Right lung (tissue), 10 donors: Measurements from ENCODE around the gene CPT1A. TPM values are rescaled to one million over a fixed set of nuclear protein-coding genes. Genes with fewer than 3 reads are reported as not detected.
"Not testable (repeated sequence)": the region's sequence is repeated elsewhere in the genome, so short reads cannot be mapped to it uniquely, and the experiment has no call there.

Experiments used
- DNase-seq, 2 donors: peaks; one replicate each; pipeline ENCODE4 v3.0.0-alpha.2; 2013
- long read RNA-seq, 8 donors: transcript quantifications; one replicate each; lab custom pipeline, GENCODE V29; 2026
- polyA plus RNA-seq, 5 donors: library from polyadenylated mRNA; unstranded; fragments of 120-200 nt; gene quantifications; one replicate each; pipeline versions ENCODE4 v1.2.1 to v1.2.3, GENCODE V29; 2013; ENCODE audit warnings: inconsistent platforms in 1 of 5, low replicate concordance in 1 of 5; ENCODE audit not compliant: insufficient read length in 5 of 5, insufficient read depth in 1 of 5

The CPT1A gene
- polyA plus RNA-seq: 10 to 100 TPM; 24.2 to 32.4 (median 27.1) TPM
- long read RNA-seq, donor 1: 0 reads
- long read RNA-seq, donor 2: 0 reads
- long read RNA-seq, donor 3: 0 reads
- long read RNA-seq, donor 4: 0 reads
- long read RNA-seq, donor 5, partial matches to known transcripts: 0 of 1 reads
- long read RNA-seq, donor 5, other reads (novel, unspliced or antisense): 0 of 1 reads
- long read RNA-seq, donor 6, full-length matches to known transcripts: 1 of 1 reads
- long read RNA-seq, donor 6, partial matches to known transcripts: 0 of 1 reads
- long read RNA-seq, donor 6, other reads (novel, unspliced or antisense): 0 of 1 reads
- long read RNA-seq, donor 7: 0 reads
- long read RNA-seq, donor 8: 0 reads

DNA sequence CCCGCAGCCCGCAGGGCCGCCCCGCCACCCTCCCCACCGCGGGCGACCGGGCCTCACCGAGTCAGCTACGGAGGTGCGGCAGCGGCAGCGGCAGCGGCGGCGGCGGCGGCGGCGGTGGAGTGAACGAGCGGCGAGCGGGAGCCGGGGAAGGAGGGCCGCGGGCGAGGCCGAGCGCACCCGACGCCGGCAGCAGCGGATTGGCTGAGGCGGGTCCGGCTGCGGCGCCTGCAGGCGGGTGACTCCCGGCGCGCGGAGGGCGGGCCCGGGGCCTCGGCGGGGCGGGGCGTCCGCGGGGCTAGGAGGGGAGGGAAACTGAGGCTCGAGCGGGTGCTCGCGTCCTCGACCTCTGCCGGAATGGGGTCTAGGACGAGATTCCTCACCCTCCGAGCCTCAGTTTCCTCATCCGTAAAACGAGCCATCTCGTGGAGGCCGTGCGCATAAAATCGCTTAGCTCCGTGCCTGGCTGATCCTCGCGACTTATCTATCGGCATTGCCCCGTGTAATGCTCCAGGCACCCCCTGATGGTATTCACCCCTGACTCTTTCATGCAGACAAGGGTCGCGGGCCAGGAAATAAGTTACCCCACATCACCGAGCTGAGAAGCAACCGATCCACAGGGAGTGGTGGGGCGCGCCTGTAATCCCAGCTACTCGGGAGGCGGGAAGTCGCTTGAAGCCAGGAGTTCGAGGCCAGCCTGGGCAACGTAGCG lies at the start of gene CPT1A:
Gene CPT1A (minus strand): TSS at position 199 of the 709 bp plus-strand sequence. CDS start 26,442 bp downstream, outside the sequence.
- peak; percentile 52 to 54 for DNase-seq

- DNase-seq: peak; percentile 27 to 38
Observed at GRCh38 chr11:68890490-68891231, 48.9 kb upstream of the CPT1A start.

DNA sequence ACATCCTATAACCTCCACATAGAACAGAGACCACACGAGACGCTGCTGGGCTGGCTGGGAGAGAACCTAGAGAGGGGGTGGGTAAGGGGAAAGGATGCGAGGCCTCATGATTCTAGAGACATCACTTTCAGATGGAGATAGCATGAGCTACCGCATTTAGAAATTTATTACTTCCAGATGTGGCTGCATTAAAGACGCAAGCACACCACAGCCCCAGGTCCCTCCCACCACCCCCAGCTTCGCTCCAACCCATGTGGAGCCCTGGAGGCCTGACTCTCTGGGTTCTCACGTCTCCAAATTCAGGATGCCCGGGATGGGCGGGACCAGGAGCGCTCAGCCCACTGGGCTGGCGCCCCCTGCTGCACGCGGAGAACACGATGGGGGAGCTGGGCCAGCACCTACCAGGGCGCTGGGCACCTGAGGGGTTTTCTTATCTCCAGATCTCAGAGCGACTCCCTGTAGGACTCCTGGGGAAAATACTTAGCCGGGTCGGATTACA lies 48.3 kb upstream of the CPT1A start:
- DNase-seq: peak; percentile 16 to 17

GRCh38 chr11:68884827-68885226 lies 43.1 kb upstream of the CPT1A start:
- not testable (repeated sequence) for DNase-seq

- no peak for DNase-seq
Observed at GRCh38 chr11:68882391-68882790, 40.7 kb upstream of the CPT1A start.

DNA sequence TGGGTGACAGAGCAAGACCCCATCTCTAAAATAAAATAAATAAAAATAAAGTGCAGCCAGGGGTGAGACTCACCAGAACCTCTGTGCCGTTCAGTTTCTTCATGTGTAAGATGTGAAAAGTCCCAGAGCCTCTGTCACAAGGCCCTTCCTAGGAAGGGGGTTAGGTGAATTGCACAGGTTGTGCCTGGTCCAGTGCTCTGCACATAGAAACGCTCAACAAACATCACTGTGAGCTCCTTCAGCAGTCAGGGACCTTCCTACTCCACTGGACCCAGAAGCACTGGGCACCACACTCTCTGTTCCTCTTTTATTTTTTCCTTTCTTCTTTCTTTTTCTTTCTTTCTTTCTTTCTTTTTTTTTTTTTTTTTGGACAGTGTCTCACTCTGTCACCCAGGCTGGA lies 39.6 kb upstream of the CPT1A start:
- no peak for DNase-seq

GRCh38 chr11:68880851-68881250 lies 39.1 kb upstream of the CPT1A start:
- DNase-seq: no peak

DNA sequence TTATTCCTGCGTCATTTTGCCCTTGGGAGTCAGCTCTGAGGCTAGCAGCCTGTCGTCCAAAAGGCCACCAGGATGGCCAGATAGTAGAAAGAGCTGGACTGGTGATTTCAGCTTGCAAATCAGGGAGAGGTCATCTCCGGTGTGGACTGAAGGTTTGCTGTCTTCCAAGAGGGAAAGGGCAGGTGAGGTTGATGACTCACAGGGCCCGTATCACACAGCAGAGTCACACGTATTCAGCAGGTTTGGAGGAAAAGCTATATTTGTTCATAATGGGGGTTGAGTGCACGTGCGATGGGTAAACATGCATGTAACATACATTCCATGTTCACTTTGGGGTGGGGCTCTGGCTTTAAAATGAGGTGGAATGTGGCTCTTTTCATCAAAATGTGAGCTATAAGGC lies 36.3 kb upstream of the CPT1A start:
- DNase-seq: no peak

GRCh38 chr11:68872216-68873003 lies 30.7 kb upstream of the CPT1A start:
- no peak for DNase-seq

- no peak for DNase-seq
Observed at GRCh38 chr11:68870470-68870869, 28.8 kb upstream of the CPT1A start.

DNA sequence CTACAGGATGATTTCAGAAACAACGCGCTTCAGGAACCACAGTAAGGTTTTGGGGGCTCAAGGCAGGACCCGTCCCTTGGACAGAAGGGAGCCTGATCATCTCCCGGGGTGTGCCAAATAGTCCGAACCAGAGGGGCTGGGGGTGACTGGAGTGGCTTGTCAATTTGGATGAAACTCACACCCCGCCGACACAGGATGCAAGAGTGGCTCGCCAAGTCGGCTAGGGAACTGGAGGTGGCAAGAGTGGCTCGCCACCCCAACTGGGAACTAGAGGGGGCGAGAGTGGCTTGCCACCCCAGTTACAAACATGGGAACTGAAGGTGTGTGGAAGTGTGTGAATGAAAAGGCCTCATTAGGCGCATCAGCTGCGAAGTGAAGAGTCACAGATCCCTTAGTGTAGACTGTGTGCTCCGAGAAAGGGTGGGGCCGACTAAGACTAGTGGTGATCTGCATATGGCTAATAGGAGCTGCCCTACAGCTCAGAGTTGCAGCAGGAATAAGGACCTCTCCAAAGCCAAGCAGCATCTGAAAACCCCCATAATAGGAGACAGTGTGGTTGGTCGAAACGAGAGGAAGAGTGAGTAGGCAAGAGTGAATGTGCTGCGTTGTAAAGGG lies 26.6 kb upstream of the CPT1A start:
- no peak for DNase-seq

GRCh38 chr11:68867066-68867465 lies 25.4 kb upstream of the CPT1A start:
- DNase-seq: no peak

DNA sequence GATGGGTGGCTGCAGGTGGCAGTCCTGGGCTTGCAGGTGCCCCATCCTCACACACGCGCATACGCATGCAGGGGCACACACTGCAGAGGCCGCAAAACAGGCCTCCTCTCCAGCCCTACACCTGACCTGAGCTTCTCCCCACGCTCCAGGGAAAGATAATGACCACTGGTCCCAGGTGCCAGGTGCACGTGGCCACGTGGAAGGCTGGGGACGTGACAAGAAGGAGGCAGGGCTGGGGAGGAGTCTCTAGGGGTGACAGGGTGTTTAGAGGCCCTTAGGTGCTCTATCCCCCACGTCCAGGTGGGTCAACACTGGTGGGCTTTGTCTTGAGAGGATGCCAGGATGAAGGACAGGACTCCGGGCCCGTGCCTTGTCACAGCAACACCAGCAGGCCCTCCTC lies 23.5 kb upstream of the CPT1A start:
- no peak for DNase-seq

GRCh38 chr11:68863553-68864265 lies 22.0 kb upstream of the CPT1A start:
- DNase-seq: no peak

DNA sequence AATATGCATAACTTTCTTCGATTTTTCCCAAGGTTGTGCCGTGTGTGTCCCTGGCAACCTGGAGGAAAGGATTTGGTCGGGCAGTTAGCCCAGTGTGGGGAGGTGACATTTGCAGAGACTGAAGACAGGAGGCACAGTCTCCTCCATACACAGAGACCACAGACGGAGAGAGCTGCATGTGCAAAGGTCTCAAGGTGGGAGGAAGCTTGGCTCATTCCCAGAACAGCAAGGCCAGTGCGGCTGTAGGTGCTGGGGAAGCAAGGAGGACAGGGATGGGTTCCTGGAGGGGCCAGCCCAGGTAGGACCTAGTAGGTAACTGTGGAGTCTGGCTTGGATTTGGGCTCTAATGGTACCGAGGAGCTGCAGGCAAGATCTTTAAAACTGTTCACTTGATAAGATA lies 20.7 kb upstream of the CPT1A start:
- DNase-seq: no peak

DNA sequence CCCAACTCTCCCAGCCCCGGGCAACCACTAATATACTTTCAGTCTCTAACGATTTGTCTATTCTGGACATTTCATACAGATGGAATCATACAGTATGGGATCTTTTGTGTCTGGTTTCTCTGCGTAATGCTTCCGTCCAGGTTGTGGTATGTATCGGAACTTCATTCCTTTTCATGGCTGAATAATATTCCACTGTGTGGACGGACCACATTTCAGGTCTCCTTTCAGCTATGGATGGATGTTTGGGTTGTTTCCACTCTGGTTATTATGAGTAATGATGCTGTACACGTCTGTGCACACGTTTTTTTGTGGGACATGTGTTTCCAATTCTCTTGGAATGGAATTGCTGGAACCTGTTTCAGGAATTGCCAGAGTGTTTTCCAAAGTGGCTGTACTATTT lies 17.4 kb upstream of the CPT1A start:
- DNase-seq: no peak

DNA sequence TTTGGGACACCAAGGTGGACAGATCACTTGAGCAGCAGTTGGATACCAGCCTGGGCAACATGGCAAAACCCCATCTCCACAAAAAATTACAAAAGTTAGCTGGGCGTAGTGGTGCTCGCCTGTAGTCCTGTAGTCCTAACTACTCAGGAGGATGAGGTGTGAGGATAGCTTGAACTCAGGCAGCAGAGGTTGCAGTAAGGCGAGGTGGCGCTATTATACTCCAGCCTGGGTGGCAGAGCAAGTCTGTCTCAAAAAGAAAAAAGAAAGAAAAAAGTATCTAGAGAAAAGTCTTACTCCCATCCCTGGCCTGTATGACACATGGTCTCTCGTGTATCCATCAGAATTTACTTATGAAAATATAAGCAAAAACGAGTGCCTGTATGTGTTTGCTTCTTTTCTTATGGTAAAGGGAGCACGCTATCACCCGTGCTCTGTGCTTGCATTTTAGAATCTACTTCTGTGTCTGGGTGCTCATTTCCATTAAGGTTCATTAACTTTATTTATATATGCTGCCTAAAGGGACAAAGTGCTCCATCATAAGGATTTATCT lies 15.4 kb upstream of the CPT1A start:
- DNase-seq: no peak

- DNase-seq: not testable (repeated sequence)
Observed at GRCh38 chr11:68856425-68857030, 14.8 kb upstream of the CPT1A start.

DNA sequence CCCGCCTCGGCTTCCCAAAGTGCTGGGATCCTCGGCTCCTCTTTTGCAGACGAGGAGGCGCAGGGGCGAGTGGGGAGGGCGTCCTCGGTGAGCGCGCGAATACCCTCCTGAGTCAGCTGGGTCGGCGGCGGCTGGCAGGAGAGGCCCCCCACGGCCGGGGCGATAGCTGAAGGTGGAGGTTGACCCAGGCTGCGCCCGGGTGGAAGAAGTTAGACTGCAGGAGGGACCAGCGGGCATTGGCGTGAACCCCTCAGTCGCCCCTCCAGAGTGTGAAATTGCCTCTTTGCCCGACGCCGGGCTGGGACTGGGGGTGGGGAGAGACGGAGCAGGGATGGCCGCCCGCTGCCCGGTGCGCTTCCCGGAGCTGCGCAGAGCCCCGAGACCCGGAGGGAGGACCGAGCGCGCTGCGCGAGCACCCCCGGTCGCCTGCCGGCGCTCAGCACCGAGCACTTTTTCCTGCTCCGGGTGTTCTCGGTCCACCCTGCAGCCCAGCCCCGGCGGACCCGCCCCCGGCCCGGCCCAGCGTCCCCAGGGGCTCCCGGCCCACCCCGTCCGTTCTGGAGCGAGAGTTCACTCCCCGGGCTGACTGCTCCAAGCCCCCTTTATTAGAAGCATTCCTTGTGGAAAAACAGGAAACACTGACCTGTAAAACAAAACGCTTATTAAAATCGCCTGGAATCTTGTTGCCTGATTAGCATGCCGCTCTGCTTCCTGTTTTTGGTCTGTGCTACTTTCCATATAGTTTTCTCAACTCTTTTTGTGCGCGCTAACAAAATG lies 13.7 kb upstream of the CPT1A start:
- DNase-seq: no peak
